SK-N-SH (cell line): Measurements from ENCODE around the gene INS. TPM values are rescaled to one million over a fixed set of nuclear protein-coding genes. Genes with fewer than 3 reads are reported as not detected.

Experiments
- CTCF ChIA-PET: fragments of 300-600, 350-600 bp; formaldehyde crosslinking; extraction: SDS; loops from one replicate; lab custom pipeline; 2021; lab: Yijun Ruan, JAX
- POLR2A ChIA-PET: fragments of 350-600 bp; sonication (Branson Sonifier 250); formaldehyde crosslinking; extraction: SDS; loops from one replicate; lab custom pipeline; 2020; ENCODE audit warnings: antibody characterized with exemption, inconsistent platforms; lab: Yijun Ruan, JAX
- DNase-seq: peaks from one replicate; pipeline ENCODE4 v3.0.0; 2012
- H2AFZ ChIP-seq: fragments of 200-600 bp; sonication (generic); 2 replicates; pipeline ENCODE4 v1.8.1; 2016; ENCODE audit warnings: antibody characterized with exemption, mild to moderate bottlenecking, low read depth
- H3F3A ChIP-seq: fragments of 200-600 bp; sonication (generic); replicated peaks from 2 replicates; pipeline ENCODE3; 2016; ENCODE audit warnings: antibody characterized with exemption, mild to moderate bottlenecking; ENCODE audit not compliant: insufficient read depth
- H3K27ac ChIP-seq, 2 experiments: fragments of 200-500 bp in 1 of 2; fragments of 200-600 bp in 1 of 2; sonication (Bioruptor generic) in 1 of 2; sonication (generic), shearing (Covaris generic) in 1 of 2; 2 replicates each; pipeline versions ENCODE4 v1.5.1 to v1.6.1; 2014 to 2016; ENCODE audit warnings: low read depth in 2 of 2, inconsistent platforms in 1 of 2, low read length in 1 of 2, mild to moderate bottlenecking in 1 of 2, mixed read lengths in 1 of 2
- H3K27me3 ChIP-seq: fragments of 200-600 bp; sonication (generic), shearing (Covaris generic); 2 replicates; pipeline ENCODE4 v1.6.1; 2016; ENCODE audit warnings: mixed run types; ENCODE audit not compliant: insufficient read depth
- H3K36me3 ChIP-seq, 2 experiments: fragments of 200-500 bp in 1 of 2; fragments of 200-600 bp in 1 of 2; sonication (Bioruptor generic) in 1 of 2; sonication (generic) in 1 of 2; replicated peaks in 1 of 2; 2 replicates each; pipeline versions ENCODE3 to v1.5.1; 2014 to 2016; ENCODE audit warnings: low read length in 1 of 2, mild to moderate bottlenecking in 1 of 2; ENCODE audit not compliant: insufficient read depth in 2 of 2, control insufficient read depth in 1 of 2
- H3K4me1 ChIP-seq, 2 experiments: fragments of 200-500 bp in 1 of 2; fragments of 200-600 bp in 1 of 2; sonication (Bioruptor generic) in 1 of 2; sonication (generic), shearing (Covaris generic) in 1 of 2; 2 replicates each; pipeline versions ENCODE4 v1.5.1 to v1.6.1; 2014 to 2016; ENCODE audit warnings: low read depth in 1 of 2, low read length in 1 of 2, mixed run types in 1 of 2; ENCODE audit not compliant: insufficient read depth in 2 of 2, control insufficient read depth in 1 of 2
- H3K4me2 ChIP-seq: fragments of 200-600 bp; sonication (generic), shearing (Covaris generic); 2 replicates; pipeline ENCODE4 v1.6.1; 2017; ENCODE audit warnings: mixed run types
- H3K4me3 ChIP-seq, 2 experiments: fragments of 200-500 bp in 1 of 2; fragments of 200-600 bp in 1 of 2; sonication (Bioruptor generic) in 1 of 2; sonication (generic), shearing (Covaris generic) in 1 of 2; 2 replicates each; pipeline versions ENCODE4 v1.5.1 to v1.8.1; 2014 to 2016; ENCODE audit warnings: low read depth in 2 of 2, inconsistent platforms in 1 of 2, low read length in 1 of 2, mild to moderate bottlenecking in 1 of 2, mixed read lengths in 1 of 2, moderate library complexity in 1 of 2
- H3K79me2 ChIP-seq: fragments of 200-600 bp; sonication (generic); 2 replicates; pipeline ENCODE4 v1.8.1; 2017; ENCODE audit warnings: mild to moderate bottlenecking; ENCODE audit not compliant: insufficient read depth
- H3K9ac ChIP-seq: fragments of 200-600 bp; sonication (generic); 2 replicates; pipeline ENCODE4 v1.6.1; 2017; ENCODE audit warnings: mixed run types
- H3K9me2 ChIP-seq: fragments of 200-600 bp; sonication (generic); 2 replicates; pipeline ENCODE4 v1.6.1; 2017; ENCODE audit warnings: mixed run types
- H3K9me3 ChIP-seq: fragments of 200-600 bp; sonication (generic); 2 replicates; pipeline ENCODE4 v1.6.1; 2017; ENCODE audit warnings: mixed run types, mild to moderate bottlenecking, moderate library complexity
- H4K20me1 ChIP-seq: fragments of 200-600 bp; sonication (generic); 2 replicates; pipeline ENCODE4 v1.6.1; 2017; ENCODE audit warnings: mild to moderate bottlenecking, mixed run types; ENCODE audit not compliant: insufficient read depth
- EP300 ChIP-seq, 2 experiments: IDR thresholded peaks; 2 replicates each; pipeline versions ENCODE4 v1.4.0 to v1.6.1; 2012; ENCODE audit warnings: borderline replicate concordance in 1 of 2, low read depth in 1 of 2, low read length in 1 of 2
- EZH2phosphoT487 ChIP-seq: fragments of 200-600 bp; sonication (generic); IDR thresholded peaks from 2 replicates; pipeline ENCODE4 v1.6.1; 2017; ENCODE audit warnings: low read depth, mixed run types, mild to moderate bottlenecking, antibody characterized with exemption, moderate library complexity, borderline replicate concordance
- FOSL2 ChIP-seq: IDR thresholded peaks from 2 replicates; pipeline ENCODE4 v1.4.0; 2012; ENCODE audit warnings: low read depth, mild to moderate bottlenecking, moderate library complexity, borderline replicate concordance
- FOXJ3 ChIP-seq: sonication (generic); formaldehyde crosslinking; IDR thresholded peaks from 2 replicates; pipeline ENCODE4 v1.5.1; 2020; ENCODE audit warnings: mild to moderate bottlenecking, missing genetic modification reagents
- FOXM1 ChIP-seq: IDR thresholded peaks from 2 replicates; pipeline ENCODE4 v1.4.0; 2012; ENCODE audit warnings: low read depth, mild to moderate bottlenecking
- GATA2 ChIP-seq: sonication (generic); formaldehyde crosslinking; IDR thresholded peaks from 2 replicates; pipeline ENCODE4 v1.5.0; 2020; ENCODE audit warnings: mild to moderate bottlenecking, missing genetic modification reagents
- JUND ChIP-seq: IDR thresholded peaks from 2 replicates; pipeline ENCODE4 v1.4.0; 2012
- NRF1 ChIP-seq: IDR thresholded peaks from 2 replicates; pipeline ENCODE4 v1.6.1; 2012; ENCODE audit warnings: low read depth, mild to moderate bottlenecking, low read length
- RAD21 ChIP-seq: IDR thresholded peaks from 2 replicates; pipeline ENCODE4 v1.6.1; 2012; ENCODE audit warnings: mild to moderate bottlenecking, low read length
- RCOR1 ChIP-seq: fragments of 150-350 bp; IDR thresholded peaks from 2 replicates; pipeline ENCODE4 v1.6.1; 2017; ENCODE audit warnings: antibody characterized with exemption, low read length
- RXRA ChIP-seq: IDR thresholded peaks from 2 replicates; pipeline ENCODE4 v1.4.0; 2012; ENCODE audit warnings: low read depth, mild to moderate bottlenecking, borderline replicate concordance
- SIN3A ChIP-seq: IDR thresholded peaks from 2 replicates; pipeline ENCODE4 v1.6.1; 2012; ENCODE audit warnings: low read depth, mild to moderate bottlenecking, low read length, moderate library complexity, borderline replicate concordance
- SMC3 ChIP-seq: IDR thresholded peaks from 2 replicates; pipeline ENCODE4 v1.6.1; 2012; ENCODE audit warnings: low read depth, low read length, improper control_type of control experiment
- TCF12 ChIP-seq: IDR thresholded peaks from 2 replicates; pipeline ENCODE4 v1.4.0; 2012
- TEAD4 ChIP-seq: IDR thresholded peaks from 2 replicates; pipeline ENCODE4 v1.4.0; 2012; ENCODE audit warnings: mild to moderate bottlenecking, borderline replicate concordance; ENCODE audit not compliant: insufficient read depth
- WGBS: methylation state at CpG from one replicate; pipeline ENCODE4 v1.1.6; 2017; ENCODE audit warnings: low lambda C conversion rate; 5-methylcytosine and 5-hydroxymethylcytosine counted together
- polyA plus RNA-seq, 3 experiments: library from polyadenylated mRNA; depleted of rRNA; stranded (reverse); fragments of >200 nt; gene quantifications; 2 replicates each; pipeline ENCODE4 v1.2.3, GENCODE V29; 2012
- TF ChIP-seq, protein P1 (sequence below): fragments of 150-350 bp; IDR thresholded peaks from 2 replicates; pipeline ENCODE4 v1.6.1; 2016; ENCODE audit warnings: mild to moderate bottlenecking, low read depth, low read length
- TF ChIP-seq, protein P2 (sequence below): IDR thresholded peaks from 2 replicates; pipeline ENCODE4 v1.4.0; 2012; ENCODE audit warnings: low read depth, borderline replicate concordance
- TF ChIP-seq, protein P3 (sequence below): IDR thresholded peaks from 2 replicates; pipeline ENCODE4; 2012

The INS gene
- polyA plus RNA-seq, 1 of the 3 experiments (the other 2 are of a cell fraction), result not detected

DNA sequence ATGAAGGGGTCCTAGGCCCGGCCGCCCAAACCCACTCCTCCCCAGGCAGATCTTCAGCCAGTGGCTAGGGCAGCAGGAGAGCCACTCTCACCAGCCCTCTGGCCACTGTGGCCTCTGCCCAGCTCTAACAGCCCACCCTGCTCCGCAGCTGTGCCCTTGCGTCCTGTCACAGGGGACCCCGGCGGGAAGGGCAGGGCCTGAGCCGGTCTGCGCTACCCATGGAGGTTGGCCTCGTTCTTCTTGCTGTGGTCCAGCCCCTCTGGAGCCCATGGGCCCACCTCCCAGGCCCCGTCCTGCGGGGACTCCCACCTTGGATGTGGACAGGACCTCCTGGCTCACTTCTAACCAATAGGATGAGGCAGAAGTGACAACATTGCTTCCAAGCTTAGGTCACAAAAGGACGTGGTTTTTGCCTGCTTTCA lies 48.9 kb upstream of the INS start:
- Histone ChIP-seq H3F3A (no peaks in the 10 kb centered on the region), H3K4me2 (no peak overlapping the region), H3K9me2 (no peaks in the 10 kb centered on the region), H3K4me1 (peaks cover 0 to 21% of the 10 kb centered on the region in 2 experiments; a peak in 1 of 4 replicates), H2AFZ (no peak overlapping the region), H3K4me3 (no peak overlapping the region), H3K9me3 (no peaks in the 10 kb centered on the region), H4K20me1 (no peaks in the 10 kb centered on the region), H3K27me3 (no peaks in the 10 kb centered on the region), H3K79me2 (no peaks in the 10 kb centered on the region), H3K9ac (no peak overlapping the region), H3K27ac (no peak overlapping the region), H3K36me3 (no peaks in the 10 kb centered on the region)
- ChIA-PET POLR2A (no interaction called here), CTCF (interaction anchor here (1.4 to 4.4 kb wide), 3 partner anchors 13 to 210 kb away, joined by 5 to 38 read pairs (median 7); no protein-coding TSS in a partner anchor)
- TF ChIP-seq JUND (no peak), FOXM1 (no peak), RXRA (no peak), FOSL2 (no peak), RAD21 (no peak), SMC3 (no peak), NRF1 (no peak), TEAD4 (no peak)
- TF ChIP-seq, protein P1, sequence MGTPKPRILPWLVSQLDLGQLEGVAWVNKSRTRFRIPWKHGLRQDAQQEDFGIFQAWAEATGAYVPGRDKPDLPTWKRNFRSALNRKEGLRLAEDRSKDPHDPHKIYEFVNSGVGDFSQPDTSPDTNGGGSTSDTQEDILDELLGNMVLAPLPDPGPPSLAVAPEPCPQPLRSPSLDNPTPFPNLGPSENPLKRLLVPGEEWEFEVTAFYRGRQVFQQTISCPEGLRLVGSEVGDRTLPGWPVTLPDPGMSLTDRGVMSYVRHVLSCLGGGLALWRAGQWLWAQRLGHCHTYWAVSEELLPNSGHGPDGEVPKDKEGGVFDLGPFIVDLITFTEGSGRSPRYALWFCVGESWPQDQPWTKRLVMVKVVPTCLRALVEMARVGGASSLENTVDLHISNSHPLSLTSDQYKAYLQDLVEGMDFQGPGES, result no peak
- DNase-seq, result no peak
- WGBS, result 51% methylated on average over 3 of the region's 12 CpGs

DNA sequence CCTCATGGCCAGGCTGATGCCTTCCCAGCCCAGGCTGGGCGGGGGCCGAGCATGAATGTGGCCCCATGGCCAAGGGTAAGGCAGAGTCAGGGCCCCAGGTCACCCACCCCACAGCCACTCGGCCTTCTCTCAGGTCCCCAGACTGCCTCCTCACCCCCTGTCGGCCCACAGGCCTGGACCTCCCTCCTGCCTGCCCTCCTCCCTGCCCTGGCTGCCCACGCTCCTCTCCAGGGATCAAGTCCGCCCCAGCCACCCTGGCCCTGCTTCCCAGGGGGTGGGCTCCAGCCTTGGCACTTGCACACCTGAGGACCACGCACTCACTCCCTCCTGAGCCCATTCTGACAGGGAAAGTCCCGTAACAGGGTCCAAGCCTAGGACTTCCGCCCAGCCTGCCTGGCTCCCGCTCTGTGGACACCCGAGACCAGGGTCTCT lies 48.4 kb upstream of the INS start:
- Histone ChIP-seq H3K36me3 (no peaks in the 10 kb centered on the region), H4K20me1 (no peaks in the 10 kb centered on the region), H2AFZ (no peak overlapping the region), H3K4me1 (peaks cover 0 to 21% of the 10 kb centered on the region in 2 experiments; a peak in 1 of 4 replicates), H3K9me3 (no peaks in the 10 kb centered on the region), H3K27ac (no peak overlapping the region), H3K4me2 (no peak overlapping the region), H3K9me2 (no peaks in the 10 kb centered on the region), H3K27me3 (no peaks in the 10 kb centered on the region), H3K9ac (no peak overlapping the region), H3K4me3 (no peak overlapping the region), H3F3A (no peaks in the 10 kb centered on the region), H3K79me2 (no peaks in the 10 kb centered on the region)
- TF ChIP-seq GATA2 (CRISPR knock-in tag) (no peak), RXRA (no peak), FOXJ3 (CRISPR knock-in tag) (no peak), EZH2phosphoT487 (no peak), NRF1 (no peak), EP300 (IDR thresholded peaks at IDR 0.05; ENCODE audit: borderline replicate concordance in 1 of 2, low read depth in 1 of 2, low read length in 1 of 2) (no peak), JUND (no peak), TEAD4 (no peak), TCF12 (no peak), RCOR1 (no peak), SIN3A (no peak), FOXM1 (no peak)
- TF ChIP-seq, protein P2, sequence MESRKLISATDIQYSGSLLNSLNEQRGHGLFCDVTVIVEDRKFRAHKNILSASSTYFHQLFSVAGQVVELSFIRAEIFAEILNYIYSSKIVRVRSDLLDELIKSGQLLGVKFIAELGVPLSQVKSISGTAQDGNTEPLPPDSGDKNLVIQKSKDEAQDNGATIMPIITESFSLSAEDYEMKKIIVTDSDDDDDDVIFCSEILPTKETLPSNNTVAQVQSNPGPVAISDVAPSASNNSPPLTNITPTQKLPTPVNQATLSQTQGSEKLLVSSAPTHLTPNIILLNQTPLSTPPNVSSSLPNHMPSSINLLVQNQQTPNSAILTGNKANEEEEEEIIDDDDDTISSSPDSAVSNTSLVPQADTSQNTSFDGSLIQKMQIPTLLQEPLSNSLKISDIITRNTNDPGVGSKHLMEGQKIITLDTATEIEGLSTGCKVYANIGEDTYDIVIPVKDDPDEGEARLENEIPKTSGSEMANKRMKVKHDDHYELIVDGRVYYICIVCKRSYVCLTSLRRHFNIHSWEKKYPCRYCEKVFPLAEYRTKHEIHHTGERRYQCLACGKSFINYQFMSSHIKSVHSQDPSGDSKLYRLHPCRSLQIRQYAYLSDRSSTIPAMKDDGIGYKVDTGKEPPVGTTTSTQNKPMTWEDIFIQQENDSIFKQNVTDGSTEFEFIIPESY, result no peak
- TF ChIP-seq, protein P3, sequence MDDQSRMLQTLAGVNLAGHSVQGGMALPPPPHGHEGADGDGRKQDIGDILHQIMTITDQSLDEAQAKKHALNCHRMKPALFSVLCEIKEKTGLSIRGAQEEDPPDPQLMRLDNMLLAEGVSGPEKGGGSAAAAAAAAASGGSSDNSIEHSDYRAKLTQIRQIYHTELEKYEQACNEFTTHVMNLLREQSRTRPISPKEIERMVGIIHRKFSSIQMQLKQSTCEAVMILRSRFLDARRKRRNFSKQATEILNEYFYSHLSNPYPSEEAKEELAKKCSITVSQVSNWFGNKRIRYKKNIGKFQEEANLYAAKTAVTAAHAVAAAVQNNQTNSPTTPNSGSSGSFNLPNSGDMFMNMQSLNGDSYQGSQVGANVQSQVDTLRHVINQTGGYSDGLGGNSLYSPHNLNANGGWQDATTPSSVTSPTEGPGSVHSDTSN, result no peak
- peak; percentile 20 for DNase-seq
- ChIA-PET POLR2A (no interaction called here), CTCF (interaction anchor here (0.9 to 4.4 kb wide), 10 partner anchors 9 to 211 kb away, joined by 3 to 38 read pairs (median 6); no protein-coding TSS in a partner anchor)
- WGBS, result 50% methylated on average over 8 of the region's 11 CpGs
